ENCODE measurements around the gene B4GAT1.
A peak's percentile ranks its signal among the peaks of the same experiment; 100 is the strongest.

The B4GAT1 gene

DNA sequence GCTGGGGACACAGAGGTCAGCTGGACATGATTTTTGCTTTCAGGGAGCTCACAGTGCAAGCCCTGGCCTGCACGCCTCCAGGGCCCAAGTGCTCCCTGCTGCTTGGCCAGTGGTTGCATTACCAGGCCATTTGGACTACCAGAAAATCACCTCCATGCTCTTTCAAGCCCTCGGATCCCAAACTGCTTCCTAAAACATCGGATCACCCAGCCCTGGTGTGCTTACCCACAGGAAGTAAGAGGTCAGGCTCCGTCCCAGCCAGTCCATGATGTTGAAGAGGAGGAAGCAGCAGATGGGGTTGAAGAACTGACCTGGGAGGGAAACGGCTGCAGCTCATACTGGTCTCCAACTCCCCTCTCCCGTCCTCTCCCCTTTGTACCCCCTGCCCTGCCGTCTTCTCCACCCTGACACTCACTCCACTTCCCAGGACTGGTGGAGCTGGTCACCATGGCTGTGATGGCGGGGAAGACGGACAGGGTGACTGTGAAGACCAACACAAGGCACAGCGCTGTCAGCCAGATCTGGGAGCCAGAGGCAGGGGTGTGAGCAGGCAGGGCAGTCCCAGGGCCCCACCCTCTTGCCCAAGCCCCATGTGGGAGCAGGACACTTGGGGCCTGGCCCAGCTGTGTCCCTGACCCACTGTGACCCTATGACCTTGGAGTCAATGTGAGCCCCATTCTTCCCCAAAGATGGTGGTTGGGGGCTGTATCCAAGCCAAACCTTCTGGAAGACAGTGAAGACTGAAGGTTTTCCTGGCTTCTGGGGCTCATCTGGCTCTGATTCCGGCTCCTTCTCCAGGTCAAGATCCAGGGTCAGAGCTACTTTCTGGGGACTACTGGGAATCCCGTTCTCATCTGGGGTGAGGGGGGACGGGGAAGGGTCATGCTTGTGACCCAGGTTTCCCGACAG is 18.5 kb upstream of the B4GAT1 start:
- DNase-seq (ENCODE audit: insufficient read length, low spot score) (no peak), FAIRE-seq (no peak)
- TF ChIP-seq, protein P1, sequence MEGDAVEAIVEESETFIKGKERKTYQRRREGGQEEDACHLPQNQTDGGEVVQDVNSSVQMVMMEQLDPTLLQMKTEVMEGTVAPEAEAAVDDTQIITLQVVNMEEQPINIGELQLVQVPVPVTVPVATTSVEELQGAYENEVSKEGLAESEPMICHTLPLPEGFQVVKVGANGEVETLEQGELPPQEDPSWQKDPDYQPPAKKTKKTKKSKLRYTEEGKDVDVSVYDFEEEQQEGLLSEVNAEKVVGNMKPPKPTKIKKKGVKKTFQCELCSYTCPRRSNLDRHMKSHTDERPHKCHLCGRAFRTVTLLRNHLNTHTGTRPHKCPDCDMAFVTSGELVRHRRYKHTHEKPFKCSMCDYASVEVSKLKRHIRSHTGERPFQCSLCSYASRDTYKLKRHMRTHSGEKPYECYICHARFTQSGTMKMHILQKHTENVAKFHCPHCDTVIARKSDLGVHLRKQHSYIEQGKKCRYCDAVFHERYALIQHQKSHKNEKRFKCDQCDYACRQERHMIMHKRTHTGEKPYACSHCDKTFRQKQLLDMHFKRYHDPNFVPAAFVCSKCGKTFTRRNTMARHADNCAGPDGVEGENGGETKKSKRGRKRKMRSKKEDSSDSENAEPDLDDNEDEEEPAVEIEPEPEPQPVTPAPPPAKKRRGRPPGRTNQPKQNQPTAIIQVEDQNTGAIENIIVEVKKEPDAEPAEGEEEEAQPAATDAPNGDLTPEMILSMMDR (IDR thresholded peaks at IDR 0.05; ENCODE audit: insufficient read depth, missing control alignments): no peak

DNA sequence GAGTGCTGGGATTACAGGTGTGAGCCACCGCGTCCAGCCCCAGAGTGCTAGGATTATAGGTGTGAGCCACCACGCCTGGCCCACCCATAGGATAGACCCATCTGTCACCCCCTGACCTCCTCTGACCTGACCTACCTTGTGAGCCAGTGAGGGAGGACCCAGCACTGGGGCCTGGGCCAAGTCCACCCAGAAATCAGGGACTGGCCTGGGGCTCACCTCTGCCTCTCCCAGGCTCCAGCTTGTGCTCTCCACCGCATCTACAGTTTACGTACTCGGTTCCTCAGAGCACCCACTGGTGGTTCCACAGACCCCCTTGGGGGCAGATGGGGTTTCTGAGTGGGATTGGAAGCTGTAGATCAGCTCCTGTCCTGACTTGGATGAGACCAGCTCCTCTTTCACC is 17.7 kb upstream of the B4GAT1 start:
- DNase-seq (ENCODE audit: insufficient read length, low spot score): no peak
- no peak for FAIRE-seq
- TF ChIP-seq, protein P1 (IDR thresholded peaks at IDR 0.05; ENCODE audit: insufficient read depth, missing control alignments): no peak

DNA sequence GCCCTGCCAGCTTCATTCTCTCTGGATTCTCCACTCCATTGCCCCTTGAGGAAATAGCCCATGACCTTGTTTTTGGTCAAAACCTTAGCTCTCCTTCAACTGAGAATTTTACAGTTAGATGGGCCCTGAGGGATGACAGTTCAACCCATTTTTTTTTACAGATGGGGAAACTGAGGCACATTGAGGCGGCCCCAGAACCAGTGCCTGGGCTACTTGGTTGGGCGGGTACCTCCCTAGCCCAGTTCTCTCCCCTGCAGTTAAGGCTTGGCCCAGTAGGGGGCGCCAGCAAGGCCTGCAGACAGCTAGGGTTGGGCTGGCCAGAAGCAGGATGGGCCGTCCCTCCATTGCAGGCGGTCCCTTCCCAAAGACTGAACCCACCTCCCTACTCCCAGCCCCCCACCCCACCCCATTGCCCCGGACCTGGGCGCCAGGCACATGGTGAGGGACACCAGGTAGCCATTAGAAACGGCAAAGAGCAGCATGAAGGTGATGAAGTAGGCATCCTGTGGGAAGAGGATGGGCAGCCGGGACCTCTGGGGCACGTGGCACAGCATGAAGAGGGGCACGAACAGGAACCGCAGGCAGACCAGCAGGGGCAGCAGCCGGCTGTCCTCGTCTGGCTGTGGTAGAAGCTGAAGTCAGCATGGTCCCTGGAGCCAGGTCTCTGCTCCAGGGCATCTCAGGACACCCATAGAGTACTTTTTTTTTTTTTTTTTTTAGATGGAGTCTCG is 16.5 kb upstream of the B4GAT1 start:
- FAIRE-seq: no peak
- peak; percentile 70 for DNase-seq (ENCODE audit: insufficient read length, low spot score)
- TF ChIP-seq, protein P1 (IDR thresholded peaks at IDR 0.05; ENCODE audit: insufficient read depth, missing control alignments): peak; percentile 64

DNA sequence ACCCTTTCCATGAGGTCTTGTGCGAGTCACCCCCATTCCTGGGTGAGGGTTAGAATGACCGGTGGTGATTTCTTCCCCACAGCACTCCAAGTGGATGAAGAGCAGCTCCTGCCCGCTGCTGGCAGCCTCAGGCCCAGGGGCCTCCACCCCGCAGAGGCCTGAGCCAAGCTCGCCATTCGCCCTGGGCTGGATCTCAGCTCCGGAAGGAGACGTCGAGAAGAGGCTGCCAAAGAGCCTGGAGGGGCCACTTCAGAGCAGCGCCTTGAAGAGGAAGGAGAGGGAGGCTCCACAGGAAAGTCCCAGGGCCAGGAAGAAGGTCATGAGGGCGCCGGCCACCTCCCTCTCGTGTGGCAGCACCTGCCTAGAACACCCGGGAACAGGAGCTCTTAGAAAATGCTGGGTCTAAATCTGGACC is 15.8 kb upstream of the B4GAT1 start:
- DNase-seq (ENCODE audit: insufficient read length, low spot score): no peak

DNA sequence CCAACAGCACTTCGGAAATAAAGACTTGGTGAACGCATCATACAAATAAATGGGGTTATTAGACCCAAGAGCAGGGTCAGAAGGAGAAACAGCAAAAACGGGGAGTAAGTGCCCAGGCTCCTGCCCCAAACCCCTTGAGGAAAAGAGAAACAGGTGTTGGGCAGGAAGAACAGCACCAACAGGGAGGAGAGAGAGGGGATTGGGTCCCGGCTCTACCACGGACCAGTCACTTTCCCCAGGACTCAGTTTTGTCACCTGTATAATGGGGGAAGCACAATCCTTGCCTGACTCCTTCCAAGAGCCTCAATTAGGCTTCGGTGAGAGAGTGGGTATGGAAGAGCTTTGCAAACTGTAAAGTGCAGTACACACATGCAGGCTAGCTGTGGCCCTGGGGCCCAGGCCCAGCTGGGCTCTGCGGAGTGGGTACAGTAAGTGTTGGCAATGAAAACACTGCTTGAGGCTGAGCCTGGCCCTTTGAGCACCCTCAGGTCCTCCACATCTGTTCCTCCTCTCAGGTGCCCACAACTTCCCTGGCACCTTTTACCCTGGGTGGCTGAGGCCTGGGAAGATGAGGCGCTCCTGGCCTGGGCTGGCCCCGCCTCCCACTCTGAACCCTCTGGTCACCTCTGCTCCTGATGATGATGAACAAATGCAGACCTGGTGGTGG is 15.2 kb upstream of the B4GAT1 start:
- no peak for DNase-seq (ENCODE audit: insufficient read length, low spot score)
- TF ChIP-seq, protein P1 (IDR thresholded peaks at IDR 0.05; ENCODE audit: insufficient read depth, missing control alignments): no peak
- FAIRE-seq: no peak

More for the DNA sequence above, 15.8 kb upstream of the B4GAT1 start:
- FAIRE-seq: no peak
- TF ChIP-seq, protein P1 (IDR thresholded peaks at IDR 0.05; ENCODE audit: insufficient read depth, missing control alignments): no peak

DNA sequence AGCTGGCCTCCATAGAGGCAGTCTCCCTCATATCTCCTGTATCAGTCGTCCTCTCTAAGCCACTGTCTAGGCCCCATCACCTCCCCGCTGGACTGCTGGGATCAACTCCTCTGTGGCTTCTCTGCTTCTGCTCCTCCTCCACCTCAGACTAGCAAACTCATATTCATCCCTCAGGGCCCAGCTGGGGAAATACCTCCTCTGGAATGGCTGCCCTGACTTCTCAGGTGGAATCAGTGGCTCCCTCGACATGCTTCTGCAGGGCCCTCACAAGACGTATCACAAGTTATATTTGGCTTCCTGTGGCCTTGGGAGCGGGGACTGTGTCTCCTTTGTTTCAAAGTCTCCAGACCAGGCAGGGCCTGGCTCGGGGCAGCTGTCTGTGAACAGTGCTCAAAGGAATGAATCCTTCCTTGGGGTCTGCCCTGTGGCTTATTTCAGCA is 14.1 kb upstream of the B4GAT1 start:
- no peak for DNase-seq (ENCODE audit: insufficient read length, low spot score)
- FAIRE-seq: no peak
- TF ChIP-seq, protein P1 (IDR thresholded peaks at IDR 0.05; ENCODE audit: insufficient read depth, missing control alignments): no peak
